ENCODE results near the gene MAMDC2.

MAMDC2 gene

GRCh38 chr9:70121818-70122436, 78.3 kb downstream of the MAMDC2 start:
- TF ChIP-seq CTCF (IDR thresholded peaks at IDR 0.05; ENCODE audit: low read depth, low read length): no peak
- H3K4me3 ChIP-seq (ENCODE audit: low read depth, low read length): no peak overlapping the region

GRCh38 chr9:70123695-70124094, 80.0 kb downstream of the MAMDC2 start:
- TF ChIP-seq CTCF (IDR thresholded peaks at IDR 0.05; ENCODE audit: low read depth, low read length): no peak
- no peak overlapping the region for H3K4me3 ChIP-seq (ENCODE audit: low read depth, low read length)

- no peak overlapping the region for H3K4me3 ChIP-seq (ENCODE audit: low read depth, low read length)
- TF ChIP-seq CTCF (IDR thresholded peaks at IDR 0.05; ENCODE audit: low read depth, low read length): no peak
Observed at GRCh38 chr9:70125621-70126263, 82.1 kb downstream of the MAMDC2 start.

- TF ChIP-seq CTCF (IDR thresholded peaks at IDR 0.05; ENCODE audit: low read depth, low read length): no peak
- no peak overlapping the region for H3K4me3 ChIP-seq (ENCODE audit: low read depth, low read length)
Observed at GRCh38 chr9:70127036-70127435, 83.4 kb downstream of the MAMDC2 start.

- H3K4me3 ChIP-seq (ENCODE audit: low read depth, low read length): no peak overlapping the region
Observed at GRCh38 chr9:70127540-70128416, 84.1 kb downstream of the MAMDC2 start.

GRCh38 chr9:70130266-70130665, 86.6 kb downstream of the MAMDC2 start:
- no peak overlapping the region for H3K4me3 ChIP-seq (ENCODE audit: low read depth, low read length)
- no peak for TF ChIP-seq CTCF (IDR thresholded peaks at IDR 0.05; ENCODE audit: low read depth, low read length)

More at GRCh38 chr9:70127540-70128416, 84.1 kb downstream of the MAMDC2 start:
- TF ChIP-seq CTCF (IDR thresholded peaks at IDR 0.05; ENCODE audit: low read depth, low read length): no peak

- TF ChIP-seq CTCF (IDR thresholded peaks at IDR 0.05; ENCODE audit: low read depth, low read length): no peak
- H3K4me3 ChIP-seq (ENCODE audit: low read depth, low read length): no peak overlapping the region
Observed at GRCh38 chr9:70131296-70131695, 87.6 kb downstream of the MAMDC2 start.
